Mucosa of descending colon (tissue), 3 donors: ENCODE results near the gene SOD3. TPM values are rescaled to one million over a fixed set of nuclear protein-coding genes. Genes with fewer than 3 reads are reported as not detected.

ENCODE experiments used
- ATAC-seq: fragments of 200-7000 bp; cut with Tn5 transposase; one replicate; pipeline ENCODE4 v1.9.1; 2020; ENCODE audit warnings: mild to moderate bottlenecking, moderate library complexity
- DNase-seq, 3 donors: peaks; one replicate each; pipeline ENCODE4 v3.0.0-alpha.2; 2020
- H3K36me3 ChIP-seq: fragments of 200-600 bp; one replicate; pipeline ENCODE4 v1.8.0; 2021; ENCODE audit warnings: low read depth, mild to moderate bottlenecking
- H3K4me1 ChIP-seq: fragments of 200-600 bp; one replicate; pipeline ENCODE4 v1.8.0; 2021; ENCODE audit warnings: low read depth, mild to moderate bottlenecking
- H3K4me3 ChIP-seq: fragments of 200-600 bp; one replicate; pipeline ENCODE4 v1.8.0; 2021; ENCODE audit warnings: mild to moderate bottlenecking
- H3K9me3 ChIP-seq: fragments of 200-600 bp; one replicate; pipeline ENCODE4 v1.8.0; 2021; ENCODE audit warnings: mild to moderate bottlenecking
- CTCF ChIP-seq: fragments of 200-600 bp; IDR thresholded peaks from one replicate; pipeline ENCODE4 v1.8.0; 2022; ENCODE audit warnings: antibody characterized with exemption, mild to moderate bottlenecking
- intact Hi-C, 2 donors: fragments of 100-400 bp; cut with DNase I in 1 of 2; cut with micrococcal nuclease in 1 of 2; formaldehyde crosslinking; loops; one replicate each; pipeline versions ENCODE4 v1.11.0 to v1.11.1; 2022; cut with DNase I, micrococcal nuclease
- total RNA-seq, 3 donors: library from RNA; stranded (reverse); fragmentation: NEBNext Ultra II Directional in 2 of 3; extraction: Animal tissue kit (Norgen Biotek cat#: 25700) in 2 of 3; gene quantifications; one replicate each; pipeline versions ENCODE4 v1.2.1 to v1.2.4, GENCODE V29; 2021 to 2023
- donor health status: DM: no; HTN: no; CAD: no; lungs with moderate emphysema.
- donor health status: DM: no; HTN: no; CAD: no.
- donor health status: DM: no; HTN: yes; CAD: no.

The SOD3 gene
- total RNA-seq, 3 donors from 2014 or later, result 18.0 to 33.0 (median 25.6) TPM

GRCh38 chr4:24775032-24775605, 20.3 kb upstream of the SOD3 start:
- DNase-seq (no peak), ATAC-seq (no peak)
- Histone ChIP-seq H3K4me1 (peaks cover 4% of the 10 kb centered on the region), H3K4me3 (no peak overlapping the region), H3K36me3 (no peaks in the 10 kb centered on the region), H3K9me3 (no peaks in the 10 kb centered on the region)
- intact Hi-C loops, result no loop called here
- TF ChIP-seq CTCF, result no peak

- ATAC-seq, result no peak
- DNase-seq, result no peak
- TF ChIP-seq CTCF, result no peak
- intact Hi-C loops, result no loop called here
- Histone ChIP-seq H3K4me1 (peaks cover 10% of the 10 kb centered on the region), H3K36me3 (no peaks in the 10 kb centered on the region), H3K9me3 (no peaks in the 10 kb centered on the region), H3K4me3 (no peak overlapping the region)
Observed at GRCh38 chr4:24775750-24776149, 19.6 kb upstream of the SOD3 start.

- intact Hi-C loops, result no loop called here
- H3K36me3 ChIP-seq, result no peaks in the 10 kb centered on the region
- peaks cover 26% of the 10 kb centered on the region for H3K4me1 ChIP-seq
- no peak overlapping the region for H3K4me3 ChIP-seq
- no peak for ATAC-seq
- no peak for TF ChIP-seq CTCF
- no peaks in the 10 kb centered on the region for H3K9me3 ChIP-seq
- DNase-seq, result no peak
Observed at GRCh38 chr4:24777536-24778463, 17.6 kb upstream of the SOD3 start.

GRCh38 chr4:24778464-24779225, 16.7 kb upstream of the SOD3 start:
- Histone ChIP-seq H3K36me3 (no peaks in the 10 kb centered on the region), H3K4me1 (peaks cover 30% of the 10 kb centered on the region), H3K9me3 (no peaks in the 10 kb centered on the region), H3K4me3 (no peak overlapping the region)
- no peak for TF ChIP-seq CTCF
- intact Hi-C loops, result no loop called here
- no peak for ATAC-seq
- no peak for DNase-seq

- intact Hi-C loops, result no loop called here
- ATAC-seq (peak; percentile 75), DNase-seq (no peak)
- H3K4me1 ChIP-seq, result peaks cover 30% of the 10 kb centered on the region
- H3K36me3 ChIP-seq, result no peaks in the 10 kb centered on the region
- no peak overlapping the region for H3K4me3 ChIP-seq
- H3K9me3 ChIP-seq, result no peaks in the 10 kb centered on the region
- TF ChIP-seq CTCF, result no peak
Observed at GRCh38 chr4:24780936-24781495, 14.4 kb upstream of the SOD3 start.
